Stimulated activated CD4-positive, alpha-beta T cell treated with anti-CD3 and anti-CD28 coated beads, TNF-alpha, amount 100 ng/mL, for 4 hours (primary cell): ENCODE measurements around the gene PTPDC1.
"Not testable (repeated sequence)": the region's sequence is repeated elsewhere in the genome, so short reads cannot be mapped to it uniquely, and the experiment has no call there.

Experiments used
- DNase-seq, 3 experiments: peaks; one replicate each; pipeline ENCODE4 v3.0.0-alpha.2; 2020; ENCODE audit warnings: low read depth in 3 of 3

PTPDC1 gene

DNA sequence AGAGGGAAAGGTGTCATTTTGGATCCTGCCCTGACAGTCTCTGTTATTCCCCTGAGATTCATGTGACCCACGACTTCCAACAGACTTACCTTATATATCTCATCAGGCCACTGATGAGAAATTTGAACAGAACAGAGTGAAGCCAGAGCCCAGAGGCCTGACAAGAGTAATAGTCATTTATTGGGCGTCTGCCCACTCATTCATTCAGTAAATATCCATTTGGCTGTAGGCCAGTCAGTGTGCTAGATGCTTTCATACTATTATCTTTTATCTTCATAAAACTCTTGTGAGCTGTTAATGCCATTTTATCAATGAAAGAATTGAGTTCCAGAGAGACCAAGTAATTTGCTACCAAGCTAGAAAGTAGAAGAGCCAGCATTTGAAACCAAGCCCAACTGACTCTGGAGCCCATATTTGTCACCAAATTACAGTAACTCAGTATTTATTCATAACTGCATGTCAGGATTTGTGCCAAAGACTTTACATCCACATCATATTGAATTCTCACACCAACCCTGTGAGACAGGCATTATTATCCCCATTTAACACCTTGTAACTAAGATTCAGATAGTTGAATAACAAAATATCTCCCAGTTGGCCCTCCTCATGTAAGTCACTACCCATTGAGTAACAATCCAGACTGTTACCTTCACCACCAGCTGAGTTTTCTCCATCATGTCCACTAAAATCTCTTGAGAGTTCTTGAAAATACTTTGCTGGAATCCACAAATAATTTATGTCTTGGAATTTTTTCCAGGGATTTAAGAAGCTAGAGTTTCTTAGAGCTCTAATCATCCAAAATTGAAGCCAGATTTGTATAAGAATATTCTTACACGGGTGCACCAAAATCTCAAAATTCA, 2.5 kb downstream of the PTPDC1 start:
- DNase-seq: no peak

DNA sequence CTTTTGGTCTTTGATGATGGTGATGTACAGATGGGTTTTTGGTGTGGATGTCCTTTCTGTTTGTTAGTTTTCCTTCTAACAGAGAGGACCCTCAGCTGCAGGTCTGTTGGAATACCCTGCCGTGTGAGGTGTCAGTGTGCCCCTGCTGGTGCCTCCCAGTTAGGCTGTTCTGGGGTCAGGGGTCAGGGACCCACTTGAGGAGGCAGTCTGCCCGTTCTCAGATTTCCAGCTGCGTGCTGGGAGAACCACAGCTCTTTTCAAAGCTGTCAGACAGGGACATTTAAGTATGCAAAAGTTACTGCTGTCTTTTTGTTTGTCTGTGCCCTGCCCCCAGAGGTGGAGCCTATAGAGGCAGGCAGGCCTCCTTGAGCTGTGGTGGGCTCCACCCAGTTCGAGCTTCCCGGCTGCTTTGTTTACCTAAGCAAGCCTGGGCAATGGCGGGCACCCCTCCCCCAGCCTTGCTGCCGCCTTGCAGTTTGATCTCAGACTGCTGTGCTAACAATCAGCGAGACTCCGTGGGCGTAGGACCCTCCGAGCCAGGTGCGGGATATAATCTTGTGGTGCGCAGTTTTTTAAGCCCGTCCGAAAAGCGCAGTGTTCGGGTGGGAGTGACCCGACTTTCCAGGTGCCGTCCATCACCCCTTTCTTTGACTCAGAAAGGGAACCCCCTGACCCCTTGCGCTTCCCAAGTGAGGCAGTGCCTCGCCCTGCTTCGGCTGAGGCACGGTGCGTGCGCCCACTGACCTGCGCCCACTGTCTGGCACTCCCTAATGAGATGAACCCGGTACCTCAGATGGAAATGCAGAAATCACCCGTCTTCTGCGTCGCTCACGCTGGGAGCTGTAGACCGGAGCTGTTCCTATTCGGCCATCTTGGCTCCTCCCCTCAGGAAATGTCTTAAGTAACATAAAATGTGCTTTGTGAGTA, 10.2 kb downstream of the PTPDC1 start:
- DNase-seq: not testable (repeated sequence)

DNA sequence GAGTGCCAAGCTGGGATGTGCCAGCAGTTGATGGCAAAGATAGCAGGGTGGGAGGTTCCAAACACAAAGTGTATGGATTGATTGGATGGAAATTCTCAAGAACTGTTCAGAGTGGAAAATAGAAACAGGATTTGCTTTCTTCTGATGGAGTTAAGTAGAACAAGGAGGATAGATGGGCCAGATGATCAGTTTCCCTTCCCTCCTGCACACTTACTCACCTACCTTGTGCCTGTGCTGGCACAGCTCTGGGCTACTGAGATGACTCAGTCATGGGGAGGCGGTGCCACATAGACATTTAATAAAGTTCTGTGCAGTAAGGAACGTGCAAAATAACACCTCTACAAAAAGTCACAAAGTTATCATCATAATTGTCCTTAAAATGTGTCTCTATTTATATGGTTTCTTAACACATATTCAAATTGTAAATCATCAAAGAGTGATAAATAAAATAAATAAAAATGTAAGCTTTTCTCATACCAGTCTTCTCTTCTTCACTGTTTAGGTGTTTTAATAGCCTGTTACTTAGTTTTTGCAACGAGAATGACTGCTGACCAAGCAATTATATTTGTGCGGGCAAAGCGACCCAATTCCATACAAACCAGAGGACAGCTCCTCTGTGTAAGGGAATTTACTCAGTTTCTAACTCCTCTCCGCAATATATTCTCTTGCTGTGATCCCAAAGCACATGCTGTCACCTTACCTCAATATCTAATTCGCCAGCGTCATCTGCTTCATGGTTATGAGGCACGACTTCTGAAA, 12.7 kb downstream of the PTPDC1 start:
- no peak for DNase-seq

DNA sequence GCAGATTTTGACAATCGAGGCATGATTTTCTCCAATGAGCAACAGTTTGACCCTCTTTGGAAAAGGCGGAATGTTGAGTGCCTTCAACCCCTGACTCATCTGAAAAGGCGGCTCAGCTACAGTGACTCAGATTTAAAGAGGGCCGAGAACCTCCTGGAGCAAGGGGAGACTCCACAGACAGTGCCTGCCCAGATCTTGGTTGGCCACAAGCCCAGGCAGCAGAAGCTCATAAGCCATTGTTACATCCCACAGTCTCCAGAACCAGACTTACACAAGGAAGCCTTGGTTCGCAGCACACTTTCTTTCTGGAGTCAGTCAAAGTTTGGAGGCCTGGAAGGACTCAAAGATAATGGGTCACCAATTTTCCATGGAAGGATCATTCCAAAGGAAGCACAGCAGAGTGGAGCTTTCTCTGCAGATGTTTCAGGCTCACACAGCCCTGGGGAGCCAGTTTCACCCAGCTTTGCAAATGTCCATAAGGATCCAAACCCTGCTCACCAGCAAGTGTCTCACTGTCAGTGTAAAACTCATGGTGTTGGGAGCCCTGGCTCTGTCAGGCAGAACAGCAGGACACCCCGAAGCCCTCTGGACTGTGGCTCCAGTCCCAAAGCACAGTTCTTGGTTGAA, 13.6 kb downstream of the PTPDC1 start:
- DNase-seq: no peak

DNA sequence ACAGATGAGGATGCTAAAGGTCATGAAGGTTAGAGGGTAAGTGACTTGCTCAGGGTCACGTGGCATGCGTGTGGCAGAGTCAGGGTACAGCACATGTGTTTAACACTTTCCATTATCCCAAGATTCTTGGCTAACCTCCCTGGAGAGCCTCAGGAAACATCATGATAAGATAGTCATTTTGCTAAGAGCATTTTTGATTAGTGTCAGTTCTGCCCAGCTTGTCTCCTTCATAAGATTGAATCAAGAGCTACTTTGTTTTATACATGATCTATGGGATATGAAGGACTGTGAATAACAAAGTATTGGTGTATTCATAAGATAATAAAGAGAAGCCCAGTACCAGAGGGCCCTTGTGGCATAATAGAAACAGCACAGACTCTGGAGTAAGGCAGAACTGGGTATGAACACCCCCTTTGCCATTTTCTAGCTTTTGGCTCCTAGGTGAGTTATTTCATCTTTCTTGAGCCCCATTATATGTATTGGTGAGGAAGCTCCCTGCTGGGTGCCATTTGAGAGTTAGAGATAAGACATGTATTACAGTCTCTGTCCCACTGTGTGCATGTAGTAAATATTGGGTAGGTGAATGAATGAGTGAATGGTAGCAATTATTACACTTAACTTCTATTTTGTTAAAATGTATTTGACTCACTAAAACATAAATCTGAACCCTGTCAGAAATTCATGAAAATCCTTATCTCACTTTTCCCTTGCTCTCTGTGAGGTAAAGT, 16.1 kb downstream of the PTPDC1 start:
- DNase-seq: no peak

DNA sequence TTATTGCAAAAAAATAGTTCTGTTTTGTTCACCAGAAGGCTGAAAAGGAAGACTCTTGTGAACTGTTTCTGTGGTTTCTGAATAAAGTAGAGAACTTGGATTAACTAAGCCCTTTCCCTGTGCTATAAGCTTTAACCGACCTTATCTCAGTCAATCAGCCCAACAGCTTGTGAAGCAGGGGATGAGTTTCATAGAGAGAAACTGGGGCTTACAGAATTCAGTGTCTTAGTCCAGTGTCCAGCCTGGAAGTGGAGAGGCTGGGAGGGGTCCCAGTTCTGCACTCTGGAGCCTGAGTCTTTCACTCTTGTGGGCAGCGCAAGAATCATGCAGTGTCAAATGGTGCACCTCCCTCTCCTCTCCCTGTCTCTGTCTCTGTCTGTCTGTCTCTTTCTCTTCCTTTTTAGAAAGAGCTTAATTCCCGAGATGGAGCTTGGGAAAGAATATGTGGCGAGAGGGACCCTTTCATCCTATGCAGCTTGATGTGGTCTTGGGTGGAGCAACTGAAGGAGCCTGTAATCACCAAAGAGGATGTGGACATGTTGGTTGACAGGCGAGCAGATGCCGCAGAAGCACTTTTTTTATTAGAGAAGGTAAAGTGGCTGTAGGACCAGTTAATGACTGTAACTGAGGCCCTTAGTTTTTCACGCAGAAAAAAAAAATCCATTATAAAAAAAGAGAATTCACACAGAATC, 17.0 kb downstream of the PTPDC1 start:
- no peak for DNase-seq

DNA sequence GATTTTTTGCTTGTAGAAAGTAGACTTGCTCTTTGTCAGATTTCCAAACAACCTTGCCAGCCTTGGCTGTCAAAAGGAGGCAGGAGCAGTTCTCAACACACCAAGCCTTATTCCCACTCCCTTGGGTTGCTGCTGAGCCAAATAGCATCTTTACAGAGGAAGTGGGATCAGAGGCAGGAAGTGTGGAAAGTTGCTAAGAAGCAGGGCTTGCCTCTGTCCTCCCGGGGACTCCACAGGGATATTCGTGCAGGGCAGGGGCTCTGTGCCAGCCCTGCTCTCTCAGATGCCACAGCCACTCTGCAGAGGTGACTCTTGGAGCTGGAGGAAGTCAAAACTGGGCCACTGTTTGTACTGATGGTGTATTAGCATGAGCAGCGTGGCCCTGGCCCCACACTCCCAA, 24.3 kb downstream of the PTPDC1 start:
- DNase-seq: no peak

DNA sequence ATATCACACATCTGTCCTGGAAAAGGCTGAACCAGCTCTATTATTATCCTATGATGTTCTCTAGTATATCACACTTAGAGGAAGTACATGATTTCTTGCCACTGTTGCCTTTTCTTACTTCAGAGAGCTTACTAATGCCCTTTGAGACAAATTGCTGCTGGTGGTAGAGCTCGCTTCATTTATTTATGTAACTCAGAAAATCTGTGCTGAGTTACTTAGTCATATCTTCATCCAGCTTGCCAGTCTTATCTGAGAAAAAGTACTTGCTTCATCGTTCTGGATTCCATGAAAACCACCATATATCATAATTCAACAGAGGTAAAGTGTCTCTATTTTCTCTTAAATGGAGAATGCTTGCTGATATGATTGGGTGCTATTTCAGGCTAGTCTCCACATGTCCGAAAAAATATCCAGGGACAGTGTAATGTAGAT, 26.6 kb downstream of the PTPDC1 start:
- DNase-seq: no peak

DNA sequence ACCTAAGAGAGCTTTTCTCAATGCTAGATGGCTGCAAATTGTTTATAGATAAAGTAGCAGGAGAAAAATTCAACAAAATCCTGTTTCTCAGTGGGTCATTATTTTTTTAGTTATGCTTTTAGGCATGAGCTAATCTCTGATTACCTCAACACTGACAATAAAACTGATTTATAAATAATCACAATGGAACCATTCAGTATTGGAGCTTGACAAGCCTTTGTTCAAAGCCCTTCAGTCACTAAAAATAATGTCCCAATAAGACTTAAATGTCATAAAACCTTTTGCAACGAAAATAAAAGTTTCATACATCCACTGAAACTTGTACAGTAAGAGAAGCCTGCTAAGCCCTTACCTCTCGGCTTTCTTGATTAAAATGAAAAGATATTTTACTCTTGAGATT, 27.2 kb downstream of the PTPDC1 start:
- DNase-seq: no peak

DNA sequence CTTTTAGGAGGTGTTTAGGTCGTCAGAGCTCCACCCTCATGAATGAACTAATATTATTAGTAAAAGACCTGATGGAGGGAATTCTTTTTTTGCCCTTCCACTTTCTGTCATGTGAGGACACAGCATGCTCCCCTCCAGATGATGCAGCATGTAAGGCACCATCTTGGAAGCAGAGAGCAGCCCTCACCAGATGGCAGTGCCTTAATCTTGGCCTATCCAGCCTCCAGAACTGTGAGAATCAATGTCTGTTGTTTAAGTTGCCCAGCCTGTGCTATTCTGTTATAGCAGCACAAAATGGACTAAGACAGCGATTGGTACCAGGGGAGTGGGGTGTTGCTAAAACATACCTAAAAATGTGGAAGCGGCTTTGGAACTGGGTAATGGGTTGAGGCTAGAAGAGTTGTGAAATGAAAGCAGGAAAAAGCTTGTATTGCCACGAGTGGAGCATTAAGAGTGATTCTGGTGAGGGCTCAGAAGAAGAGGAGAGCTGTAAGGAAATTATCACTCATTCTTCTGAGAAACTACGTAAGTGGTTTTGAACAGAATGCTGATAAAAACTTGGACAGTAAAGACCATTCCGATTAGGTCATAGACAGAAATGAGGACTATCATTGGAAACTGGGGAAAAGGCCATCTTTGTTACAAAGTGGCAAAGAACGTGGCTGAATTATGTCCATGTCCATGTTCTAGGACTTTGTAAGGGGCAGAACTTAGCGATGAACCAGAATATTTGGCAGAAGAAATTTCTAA, 28.6 kb downstream of the PTPDC1 start:
- DNase-seq: no peak

DNA sequence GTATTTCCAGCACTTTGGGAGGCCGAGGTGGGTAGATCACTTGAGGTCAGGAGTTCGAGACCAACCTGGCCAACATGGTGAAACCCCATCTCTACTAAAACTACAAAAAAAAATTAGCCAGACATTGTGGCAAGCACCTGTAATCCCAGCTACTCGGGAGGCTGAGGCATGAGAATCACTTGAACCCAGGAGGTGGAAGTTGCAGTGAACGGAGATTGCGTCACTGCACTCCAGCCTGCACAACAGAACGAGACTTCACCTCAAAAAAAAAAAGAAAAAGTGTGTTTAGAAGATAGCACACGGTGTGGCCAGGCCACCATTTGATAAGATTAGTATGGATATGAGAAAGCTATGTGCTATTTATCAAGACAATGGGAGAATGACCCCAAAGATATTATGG, 35.8 kb downstream of the PTPDC1 start:
- not testable (repeated sequence) for DNase-seq

DNA sequence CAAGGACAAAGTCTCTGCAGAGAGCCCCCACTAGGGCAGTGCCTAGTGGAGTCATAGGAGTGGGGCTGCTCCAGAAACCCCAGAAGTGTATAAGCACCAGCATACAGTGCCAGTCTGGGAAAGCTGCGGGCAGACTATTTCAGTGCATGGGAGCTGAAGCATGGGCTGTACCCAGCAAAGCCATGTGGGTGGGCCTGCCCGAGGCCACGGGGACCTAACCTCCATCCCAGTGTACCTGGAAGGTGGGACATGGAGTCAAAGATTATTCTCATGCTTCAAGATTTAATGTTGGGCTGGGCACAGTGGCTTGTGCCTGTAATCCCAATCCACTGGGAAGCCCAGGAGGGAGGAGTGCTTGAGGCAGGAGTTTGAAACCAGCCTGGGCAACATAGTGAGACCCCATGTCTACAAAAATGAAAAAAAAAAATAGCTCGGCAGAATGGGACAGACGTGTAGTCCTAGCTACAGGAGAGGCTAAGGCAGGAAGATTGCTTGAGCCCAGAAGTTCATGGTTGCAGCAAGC, 36.7 kb downstream of the PTPDC1 start:
- no peak for DNase-seq

DNA sequence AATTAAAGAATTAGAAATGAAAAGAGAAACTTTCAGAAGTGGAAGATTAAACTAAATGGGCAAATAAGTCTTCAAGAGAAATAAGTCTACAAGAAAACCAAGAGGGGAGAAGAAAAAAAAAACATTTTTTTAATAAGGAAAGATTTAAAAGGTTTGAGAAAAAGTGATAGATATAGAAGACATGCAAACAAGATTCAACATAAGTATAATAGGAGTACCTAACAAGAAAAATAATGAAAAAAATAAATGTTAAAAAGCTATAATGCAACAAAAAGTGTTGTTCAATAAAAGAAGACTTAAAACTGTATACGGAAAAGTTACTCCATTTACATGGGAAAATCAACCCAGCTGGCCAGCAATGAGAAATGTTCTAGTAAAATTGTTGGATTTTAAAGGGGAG, 42.6 kb downstream of the PTPDC1 start:
- no peak for DNase-seq

DNA sequence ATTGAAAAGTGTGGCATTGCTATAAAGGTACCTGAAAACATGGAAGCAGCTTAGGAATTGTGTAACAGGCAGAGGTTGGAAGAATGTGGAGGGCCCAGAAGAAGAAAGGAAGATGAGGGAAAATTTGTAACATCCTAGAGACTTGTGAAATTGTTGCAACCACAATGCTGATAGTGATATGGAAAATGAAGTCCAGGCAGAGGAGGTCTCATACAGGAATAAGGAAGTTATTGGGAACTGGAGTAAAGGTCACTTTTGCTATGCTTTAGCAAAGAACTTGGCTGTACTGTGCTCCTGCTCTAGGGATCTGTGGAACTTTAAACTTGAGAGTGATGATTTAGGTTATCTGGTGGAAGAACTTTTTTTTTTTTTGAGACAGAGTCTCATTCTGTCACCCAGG, 43.5 kb downstream of the PTPDC1 start:
- no peak for DNase-seq

DNA sequence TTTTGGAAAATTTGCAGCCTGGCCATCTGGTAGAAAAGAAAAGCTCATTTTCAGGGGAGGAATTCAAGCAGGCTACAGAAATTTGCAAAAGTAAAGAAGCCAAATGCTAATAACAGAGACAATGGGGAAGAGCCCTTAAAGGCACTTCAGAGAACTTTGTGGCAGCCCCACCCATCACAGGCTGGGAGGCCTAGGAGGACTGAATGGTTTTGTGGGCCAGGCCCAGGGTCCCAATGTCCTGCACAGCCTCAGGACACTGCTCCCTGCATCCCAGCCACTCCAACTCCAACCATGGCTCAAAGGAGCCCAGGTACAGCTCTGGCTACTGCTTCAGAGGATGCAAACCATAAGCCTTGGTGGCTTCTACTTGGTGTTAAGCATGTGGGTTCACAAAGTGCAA, 44.3 kb downstream of the PTPDC1 start:
- DNase-seq: no peak

DNA sequence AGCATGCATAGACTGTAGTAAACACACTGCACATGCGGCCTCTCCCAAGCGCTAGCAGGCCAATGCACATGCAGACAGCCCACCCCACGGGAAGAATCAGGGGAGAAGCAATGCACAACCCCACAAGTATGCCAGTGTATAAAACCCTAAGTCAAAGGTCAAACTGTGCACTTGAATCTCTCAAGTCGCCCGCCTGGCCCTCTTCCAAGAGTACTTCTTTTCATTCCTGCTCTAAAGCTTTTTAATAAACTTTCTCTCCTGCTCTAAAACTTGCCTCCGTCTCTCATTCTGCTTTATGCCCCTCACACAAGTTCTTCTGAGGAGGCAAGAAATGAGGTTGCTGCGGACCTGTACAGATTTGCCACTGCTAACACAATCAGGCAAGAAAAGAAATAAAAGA, 50.4 kb downstream of the PTPDC1 start:
- no peak for DNase-seq

DNA sequence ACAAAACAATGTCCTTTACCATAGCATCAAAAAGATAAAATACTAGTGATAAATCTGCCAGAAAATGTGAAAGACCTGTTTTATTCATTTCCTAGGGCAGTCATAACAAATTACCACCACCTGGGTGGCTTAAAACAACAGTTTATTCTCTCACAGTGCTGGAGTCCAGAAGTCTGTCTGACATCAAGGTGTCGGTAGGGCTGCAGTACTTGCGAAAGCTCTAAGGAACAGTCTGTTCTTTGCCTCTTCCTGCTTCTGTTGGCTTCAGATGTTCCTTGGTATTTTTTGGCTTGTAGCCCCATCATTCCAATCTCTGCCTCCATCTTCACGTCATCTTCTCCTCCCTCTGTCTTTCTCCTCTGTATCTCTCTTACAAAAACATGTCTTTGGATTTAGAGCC, 51.0 kb downstream of the PTPDC1 start:
- DNase-seq: no peak

DNA sequence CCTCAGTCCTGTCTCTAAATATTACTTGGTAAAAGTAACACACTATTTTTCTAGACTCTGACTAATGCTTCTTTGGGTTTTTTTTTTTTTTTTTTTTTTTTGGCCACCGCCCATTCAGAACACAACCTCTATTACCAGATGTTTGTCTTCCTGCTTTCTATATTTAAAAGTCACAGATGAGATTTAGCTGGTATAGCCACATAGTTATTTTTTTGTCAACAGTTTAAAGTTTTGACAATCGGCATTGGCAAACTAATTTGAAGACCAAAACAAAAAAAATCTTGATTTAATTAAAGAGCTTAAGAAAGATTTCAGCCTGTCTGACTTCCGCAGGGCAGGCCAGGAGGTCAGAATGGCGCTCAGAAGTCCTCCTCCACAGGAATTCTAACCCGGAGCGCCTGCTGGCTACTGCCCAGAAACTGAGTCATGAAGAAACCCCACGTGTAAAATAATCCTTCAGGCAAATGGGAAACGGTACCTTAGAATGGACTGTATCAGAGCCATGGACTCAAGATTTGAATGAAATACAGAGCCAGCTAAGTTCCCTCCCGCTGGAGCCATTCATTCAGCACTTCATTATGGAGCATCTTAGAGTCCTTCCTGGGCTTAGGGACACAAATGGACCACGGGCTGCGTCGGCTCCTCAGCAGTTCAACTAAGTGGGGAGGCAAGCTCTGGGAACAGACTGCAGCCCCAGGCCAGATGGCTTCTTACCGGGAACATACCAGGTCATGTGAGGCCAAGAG, 55.6 kb downstream of the PTPDC1 start:
- no peak for DNase-seq

DNA sequence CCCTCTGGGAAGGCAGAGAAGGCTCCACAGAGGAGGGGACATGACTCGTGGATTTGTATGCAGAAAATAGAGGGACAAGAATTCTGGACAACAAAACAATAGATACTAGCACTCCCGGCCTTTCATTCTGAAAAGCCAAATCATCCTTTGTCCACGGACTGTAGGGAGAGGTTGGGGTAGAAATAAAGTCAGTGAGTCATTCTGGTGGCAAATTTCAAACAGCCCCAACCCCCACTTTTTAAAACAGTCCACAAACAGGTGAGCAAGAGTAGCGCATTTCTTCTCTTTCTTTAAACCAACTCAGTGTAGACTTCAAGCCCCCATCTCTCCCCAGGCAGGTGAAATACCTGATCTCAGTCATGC, 56.1 kb downstream of the PTPDC1 start:
- DNase-seq: no peak
